ENCODE data around the gene SNAPC4. TPM values are rescaled to one million over a fixed set of nuclear protein-coding genes. Genes with fewer than 3 reads are reported as not detected.

Gene SNAPC4
- total and polyA plus RNA-seq, 9 of the 15 experiments (the other 6 are each of a cell fraction or from before 2014, with no cell fraction given): 0.21 to 21.8 (median 8.8) TPM

DNA sequence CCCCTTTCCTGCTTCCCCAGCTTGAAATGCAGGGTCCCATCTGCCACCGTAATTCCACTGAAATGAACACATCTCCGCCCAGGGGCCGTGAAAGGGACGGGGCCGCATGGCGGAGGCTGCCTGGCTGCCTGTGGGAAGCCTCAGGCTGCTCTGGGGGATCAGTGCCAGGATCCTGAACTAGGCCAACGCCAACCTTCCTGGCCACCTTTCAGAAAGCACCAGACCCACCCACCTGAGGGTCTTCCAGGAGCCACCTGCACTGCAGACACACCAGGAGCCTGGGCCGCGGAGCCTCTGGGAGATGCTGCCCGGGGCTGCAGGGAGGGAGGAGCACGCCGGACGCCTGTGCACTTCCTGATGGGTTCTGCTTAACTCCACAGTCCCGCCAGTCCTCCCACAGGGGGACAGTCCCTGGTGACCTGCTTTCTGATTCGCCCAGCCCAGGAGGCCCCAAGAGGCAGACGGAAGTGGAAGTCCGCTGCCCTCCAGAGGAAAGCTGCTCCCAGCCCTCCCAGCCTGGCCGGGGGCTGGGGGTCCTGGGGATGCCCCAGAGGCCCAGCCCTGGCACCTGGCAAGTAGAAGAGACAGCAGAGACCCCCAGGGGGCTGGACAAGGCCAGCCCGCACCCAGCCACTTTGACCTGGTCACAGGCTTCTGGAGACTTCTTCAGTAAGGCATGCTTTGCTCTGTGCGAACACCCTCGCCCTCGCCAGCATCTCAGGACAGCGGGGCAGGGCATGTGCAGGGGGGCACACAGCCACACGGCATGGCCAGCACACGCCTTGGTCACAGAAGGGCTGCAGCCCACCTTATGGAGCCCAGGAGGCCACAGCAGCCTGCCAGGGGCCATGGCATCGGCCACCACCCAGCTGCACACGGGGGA is 26.4 kb downstream of the SNAPC4 start, which contains the start of gene CARD9:
Gene CARD9, minus strand, starts transcription at position 370 of the 883 bp plus-strand sequence. CDS start 1,591 bp downstream, outside the sequence.
- H3K9me1 ChIP-seq (ENCODE audit: control insufficient read depth, insufficient read depth, low read length): no peaks in the 10 kb centered on the region
- no peaks in the 10 kb centered on the region for H3K27me3 ChIP-seq (ENCODE audit: control insufficient read depth in 2 of 2, insufficient read depth in 2 of 2, low read length in 2 of 2)
- BruUV-seq (replicated peaks): TSS peak; percentile 62
- H3K4me3 ChIP-seq: peak within 1 kb of the TSS; percentile 55
- peak within 1 kb of the TSS; percentile 95 for H3K4me2 ChIP-seq (ENCODE audit: insufficient read depth, low read length)
- peaks cover 9 to 81% of the 10 kb centered on the region in 2 experiments; a peak in 4 of 5 replicates for H3K4me1 ChIP-seq (replicated peaks in 1 of 2; ENCODE audit: control insufficient read depth in 2 of 2, insufficient read depth in 2 of 2, low read length in 2 of 2)
- FAIRE-seq (peak; percentile 96), ATAC-seq (peak; percentile 92), DNase-seq (ENCODE audit: extremely low read depth in 1 of 4, low spot score in 3 of 4) (peak; percentile 68 to 87 (median 76))
- H3K9me3 ChIP-seq (replicated peaks; ENCODE audit: control insufficient read depth, insufficient read depth, low read depth, low read length): no peaks in the 10 kb centered on the region
- intact Hi-C loops (cut with micrococcal nuclease): no loop called here
- peak within 1 kb of the TSS; percentile 79 for H2AFZ ChIP-seq (ENCODE audit: low read depth, low read length)
- CTCF ChIA-PET (ENCODE audit: low intra/inter-chr PET ratio): no interaction called here
- POLR2A ChIA-PET: interaction anchor here (0.6 to 1.0 kb wide), 7 partner anchors 7 to 869 kb away, joined by 3 to 8 read pairs (median 3); partner anchors contain the start of gene DNLZ
- in situ Hi-C loops (cut with MboI): no loop called here
- peak within 1 kb of the TSS; percentile 79 for H3K27ac ChIP-seq (ENCODE audit: extremely low read depth, low read depth, low read length)
- H4K20me1 ChIP-seq (replicated peaks; ENCODE audit: control insufficient read depth, insufficient read depth, low read length): no peaks in the 10 kb centered on the region
- peaks cover 76% of the 10 kb centered on the region; the same call in 2 of the 3 replicates for H3K36me3 ChIP-seq (ENCODE audit: control insufficient read depth, insufficient read depth, low read length)
- peaks cover 24% of the 10 kb centered on the region for H3K79me2 ChIP-seq (ENCODE audit: control insufficient read depth, insufficient read depth, low read length)
- 26% methylated on average over 22 of the region's 27 CpGs for WGBS (ENCODE audit: insufficient coverage, low coverage, missing lambda C conversion rate)
- H3K9ac ChIP-seq (ENCODE audit: insufficient read depth in 1 of 2, low read depth in 2 of 2, low read length in 2 of 2): peak within 1 kb of the TSS; percentile 89 to 93
- TF ChIP-seq TAF1 (IDR thresholded peaks at IDR 0.05; ENCODE audit: control insufficient read depth, extremely low read depth, insufficient read depth, low read length, severe bottlenecking) (peak; percentile 45), NFIX (CRISPR knock-in tag; IDR thresholded peaks at IDR 0.05; ENCODE audit: low read depth) (no peak), ZBTB17 (CRISPR knock-in tag; IDR thresholded peaks at IDR 0.05) (no peak), CEBPB (tag; IDR thresholded peaks at IDR 0.05) (no peak), CHD4 (IDR thresholded peaks at IDR 0.05; ENCODE audit: insufficient read depth, insufficient replicate concordance, low read depth, low read length, poor library complexity, severe bottlenecking) (no peak), TCF7 (IDR thresholded peaks at IDR 0.05; ENCODE audit: borderline replicate concordance) (no peak), PHB (CRISPR knock-in tag; IDR thresholded peaks at IDR 0.05) (no peak), DDX20 (tag; IDR thresholded peaks at IDR 0.05; ENCODE audit: low read depth) (no peak), ZNF436 (CRISPR knock-in tag; IDR thresholded peaks at IDR 0.05) (no peak), PPARD (CRISPR knock-in tag; IDR thresholded peaks at IDR 0.05) (no peak), BRCA1 (IDR thresholded peaks at IDR 0.05) (no peak), BRCA1 (CRISPR knock-in tag; IDR thresholded peaks at IDR 0.05) (no peak), ZNF717 (CRISPR knock-in tag; IDR thresholded peaks at IDR 0.05) (no peak), ZNF408 (CRISPR knock-in tag; IDR thresholded peaks at IDR 0.05; ENCODE audit: low read depth) (no peak)
- TF ChIP-seq, protein P1, sequence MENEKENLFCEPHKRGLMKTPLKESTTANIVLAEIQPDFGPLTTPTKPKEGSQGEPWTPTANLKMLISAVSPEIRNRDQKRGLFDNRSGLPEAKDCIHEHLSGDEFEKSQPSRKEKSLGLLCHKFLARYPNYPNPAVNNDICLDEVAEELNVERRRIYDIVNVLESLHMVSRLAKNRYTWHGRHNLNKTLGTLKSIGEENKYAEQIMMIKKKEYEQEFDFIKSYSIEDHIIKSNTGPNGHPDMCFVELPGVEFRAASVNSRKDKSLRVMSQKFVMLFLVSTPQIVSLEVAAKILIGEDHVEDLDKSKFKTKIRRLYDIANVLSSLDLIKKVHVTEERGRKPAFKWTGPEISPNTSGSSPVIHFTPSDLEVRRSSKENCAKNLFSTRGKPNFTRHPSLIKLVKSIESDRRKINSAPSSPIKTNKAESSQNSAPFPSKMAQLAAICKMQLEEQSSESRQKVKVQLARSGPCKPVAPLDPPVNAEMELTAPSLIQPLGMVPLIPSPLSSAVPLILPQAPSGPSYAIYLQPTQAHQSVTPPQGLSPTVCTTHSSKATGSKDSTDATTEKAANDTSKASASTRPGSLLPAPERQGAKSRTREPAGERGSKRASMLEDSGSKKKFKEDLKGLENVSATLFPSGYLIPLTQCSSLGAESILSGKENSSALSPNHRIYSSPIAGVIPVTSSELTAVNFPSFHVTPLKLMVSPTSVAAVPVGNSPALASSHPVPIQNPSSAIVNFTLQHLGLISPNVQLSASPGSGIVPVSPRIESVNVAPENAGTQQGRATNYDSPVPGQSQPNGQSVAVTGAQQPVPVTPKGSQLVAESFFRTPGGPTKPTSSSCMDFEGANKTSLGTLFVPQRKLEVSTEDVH (IDR thresholded peaks at IDR 0.05; ENCODE audit: low read depth, partially characterized antibody): peak; percentile 51
- TF ChIP-seq, protein P2, sequence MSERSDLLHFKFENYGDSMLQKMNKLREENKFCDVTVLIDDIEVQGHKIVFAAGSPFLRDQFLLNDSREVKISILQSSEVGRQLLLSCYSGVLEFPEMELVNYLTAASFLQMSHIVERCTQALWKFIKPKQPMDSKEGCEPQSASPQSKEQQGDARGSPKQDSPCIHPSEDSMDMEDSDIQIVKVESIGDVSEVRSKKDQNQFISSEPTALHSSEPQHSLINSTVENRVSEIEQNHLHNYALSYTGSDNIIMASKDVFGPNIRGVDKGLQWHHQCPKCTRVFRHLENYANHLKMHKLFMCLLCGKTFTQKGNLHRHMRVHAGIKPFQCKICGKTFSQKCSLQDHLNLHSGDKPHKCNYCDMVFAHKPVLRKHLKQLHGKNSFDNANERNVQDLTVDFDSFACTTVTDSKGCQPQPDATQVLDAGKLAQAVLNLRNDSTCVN (CRISPR knock-in tag; IDR thresholded peaks at IDR 0.05): no peak
- TF ChIP-seq, protein P3, sequence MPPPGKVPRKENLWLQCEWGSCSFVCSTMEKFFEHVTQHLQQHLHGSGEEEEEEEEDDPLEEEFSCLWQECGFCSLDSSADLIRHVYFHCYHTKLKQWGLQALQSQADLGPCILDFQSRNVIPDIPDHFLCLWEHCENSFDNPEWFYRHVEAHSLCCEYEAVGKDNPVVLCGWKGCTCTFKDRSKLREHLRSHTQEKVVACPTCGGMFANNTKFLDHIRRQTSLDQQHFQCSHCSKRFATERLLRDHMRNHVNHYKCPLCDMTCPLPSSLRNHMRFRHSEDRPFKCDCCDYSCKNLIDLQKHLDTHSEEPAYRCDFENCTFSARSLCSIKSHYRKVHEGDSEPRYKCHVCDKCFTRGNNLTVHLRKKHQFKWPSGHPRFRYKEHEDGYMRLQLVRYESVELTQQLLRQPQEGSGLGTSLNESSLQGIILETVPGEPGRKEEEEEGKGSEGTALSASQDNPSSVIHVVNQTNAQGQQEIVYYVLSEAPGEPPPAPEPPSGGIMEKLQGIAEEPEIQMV (tag; conservative IDR thresholded peaks at IDR 0.05; ENCODE audit: low read depth): no peak
